ENCODE measurements around the gene TMEM178B. TPM values are rescaled to one million over a fixed set of nuclear protein-coding genes. Genes with fewer than 3 reads are reported as not detected.
A peak's percentile ranks its signal among the peaks of the same experiment; 100 is the strongest.
"Not testable (repeated sequence)": the region's sequence is repeated elsewhere in the genome, so short reads cannot be mapped to it uniquely, and the experiment has no call there.

The TMEM178B gene
- polyA plus RNA-seq, 1 of the 3 experiments (the other 2 are of a cell fraction), result 0.20 TPM

- Histone ChIP-seq H3K36me3 (replicated peaks in 1 of 2; ENCODE audit: control insufficient read depth in 1 of 2, insufficient read depth in 2 of 2, low read length in 1 of 2) (no peaks in the 10 kb centered on the region), H3K4me3 (ENCODE audit: low read depth in 2 of 2, low read length in 1 of 2) (no peak overlapping the region), H3K9me3 (no peaks in the 10 kb centered on the region), H3F3A (replicated peaks; ENCODE audit: insufficient read depth) (no peaks in the 10 kb centered on the region), H3K79me2 (ENCODE audit: insufficient read depth) (no peaks in the 10 kb centered on the region), H3K9ac (no peak overlapping the region), H3K27ac (ENCODE audit: low read depth in 2 of 2, low read length in 1 of 2) (no peak overlapping the region), H3K4me1 (ENCODE audit: control insufficient read depth in 1 of 2, insufficient read depth in 2 of 2, low read depth in 1 of 2, low read length in 1 of 2) (no peaks in the 10 kb centered on the region), H2AFZ (ENCODE audit: low read depth) (0 out of 2 replicates have a peak overlapping the region, but pooled peaks have one; percentile 11), H4K20me1 (ENCODE audit: insufficient read depth) (no peaks in the 10 kb centered on the region), H3K9me2 (no peaks in the 10 kb centered on the region), H3K4me2 (no peak overlapping the region), H3K27me3 (ENCODE audit: insufficient read depth) (no peaks in the 10 kb centered on the region)
- no peak for TF ChIP-seq IRF3 (IDR thresholded peaks at IDR 0.05; ENCODE audit: low read depth, low read length)
- no peak for TF ChIP-seq RCOR1 (IDR thresholded peaks at IDR 0.05; ENCODE audit: low read length)
- TF ChIP-seq CHD2 (IDR thresholded peaks at IDR 0.05; ENCODE audit: low read length, partially characterized antibody), result no peak
- no peak for TF ChIP-seq NFIC (IDR thresholded peaks at IDR 0.05; ENCODE audit: borderline replicate concordance)
- ChIA-PET CTCF (interaction anchor here (1.8 kb wide), 1 partner anchor 43 kb away, joined by 8 read pairs; the partner anchor contains the start of gene MRPS33), POLR2A (no interaction called here)
- DNase-seq, result no peak
- 31% methylated on average over 3 of the region's 3 CpGs for WGBS (ENCODE audit: low lambda C conversion rate)
Observed at GRCh38 chr7:141057788-141058187, 16.1 kb upstream of the TMEM178B start.

GRCh38 chr7:141067856-141068255, 6.0 kb upstream of the TMEM178B start:
- DNase-seq; H3K4me2 ChIP-seq; H3K9ac ChIP-seq; H3K9me2 ChIP-seq; H3K4me3 ChIP-seq (ENCODE audit: low read depth in 2 of 2, low read length in 1 of 2); H2AFZ ChIP-seq (ENCODE audit: low read depth); H3K79me2 ChIP-seq (ENCODE audit: insufficient read depth); H3K9me3 ChIP-seq; H3F3A ChIP-seq (replicated peaks; ENCODE audit: insufficient read depth); H3K36me3 ChIP-seq (replicated peaks in 1 of 2; ENCODE audit: control insufficient read depth in 1 of 2, insufficient read depth in 2 of 2, low read length in 1 of 2); H3K27ac ChIP-seq (ENCODE audit: low read depth in 2 of 2, low read length in 1 of 2); H4K20me1 ChIP-seq (ENCODE audit: insufficient read depth); H3K4me1 ChIP-seq (ENCODE audit: control insufficient read depth in 1 of 2, insufficient read depth in 2 of 2, low read depth in 1 of 2, low read length in 1 of 2); POLR2A ChIA-PET: not testable (repeated sequence)
- WGBS (ENCODE audit: low lambda C conversion rate), result 60% methylated on average over 7 of the region's 16 CpGs
- CTCF ChIA-PET, result interaction anchor here (1.3 to 9.1 kb wide), 2 partner anchors 153 to 164 kb away, joined by 6 to 165 read pairs; no protein-coding TSS in a partner anchor
- peaks cover 19% of the 10 kb centered on the region; the same call in 1 of the 2 replicates for H3K27me3 ChIP-seq (ENCODE audit: insufficient read depth)

GRCh38 chr7:141071260-141071854, 2.5 kb upstream of the TMEM178B start:
- POLR2A ChIA-PET, result interaction anchor here (1.5 to 2.6 kb wide), 4 partner anchors 56 to 149 kb away, joined by 6 to 10 read pairs (median 8); partner anchors contain the start of gene MRPS33
- H2AFZ ChIP-seq (ENCODE audit: low read depth), result 0 out of 2 replicates have a peak overlapping the region, but pooled peaks have one; percentile 36
- TF ChIP-seq NFIC (IDR thresholded peaks at IDR 0.05; ENCODE audit: borderline replicate concordance), result no peak
- TF ChIP-seq EP300 (IDR thresholded peaks at IDR 0.05; ENCODE audit: borderline replicate concordance in 1 of 2, low read depth in 1 of 2, low read length in 1 of 2), result peak in 1 of 2 experiments; percentile 21; a peak in 1 of 4 replicates
- no peak for TF ChIP-seq MEF2A (IDR thresholded peaks at IDR 0.05; ENCODE audit: borderline replicate concordance, low read depth)
- 0 out of 2 replicates have a peak, but pooled peaks have one; percentile 6 for TF ChIP-seq RCOR1 (IDR thresholded peaks at IDR 0.05; ENCODE audit: low read length)
- peak; percentile 70 for TF ChIP-seq SMC3 (IDR thresholded peaks at IDR 0.05; ENCODE audit: low read depth, low read length)
- 0 out of 2 replicates have a peak, but pooled peaks have one; percentile 31 for TF ChIP-seq RFX5 (IDR thresholded peaks at IDR 0.05; ENCODE audit: low read length)
- no peak for TF ChIP-seq FOXM1 (IDR thresholded peaks at IDR 0.05; ENCODE audit: low read depth)
- 0 out of 2 replicates have a peak, but pooled peaks have one; percentile 32 for TF ChIP-seq USF1 (IDR thresholded peaks at IDR 0.05; ENCODE audit: borderline replicate concordance, low read depth)
- TF ChIP-seq ZBTB33 (IDR thresholded peaks at IDR 0.05; ENCODE audit: borderline replicate concordance, low read depth), result no peak
- TF ChIP-seq POLR2AphosphoS5 (IDR thresholded peaks at IDR 0.05; ENCODE audit: low read depth, low read length), result no peak
- no peak for TF ChIP-seq IRF3 (IDR thresholded peaks at IDR 0.05; ENCODE audit: low read depth, low read length)
- TF ChIP-seq TEAD4 (IDR thresholded peaks at IDR 0.05; ENCODE audit: borderline replicate concordance, insufficient read depth), result no peak
- TF ChIP-seq CHD2 (IDR thresholded peaks at IDR 0.05; ENCODE audit: low read length, partially characterized antibody), result no peak
- no peak for TF ChIP-seq FOSL2 (IDR thresholded peaks at IDR 0.05; ENCODE audit: borderline replicate concordance, low read depth)

More at GRCh38 chr7:141071260-141071854, 2.5 kb upstream of the TMEM178B start:
- Histone ChIP-seq H3K4me3 (ENCODE audit: low read depth in 2 of 2, low read length in 1 of 2) (peak overlapping the region; percentile 63 to 64), H3K9me3 (no peaks in the 10 kb centered on the region), H3K9me2 (no peaks in the 10 kb centered on the region), H3K27me3 (ENCODE audit: insufficient read depth) (peaks cover 38% of the 10 kb centered on the region), H3K79me2 (ENCODE audit: insufficient read depth) (no peaks in the 10 kb centered on the region), H3K36me3 (replicated peaks in 1 of 2; ENCODE audit: control insufficient read depth in 1 of 2, insufficient read depth in 2 of 2, low read length in 1 of 2) (no peaks in the 10 kb centered on the region), H4K20me1 (ENCODE audit: insufficient read depth) (no peaks in the 10 kb centered on the region), H3F3A (replicated peaks; ENCODE audit: insufficient read depth) (no peaks in the 10 kb centered on the region), H3K27ac (ENCODE audit: low read depth in 2 of 2, low read length in 1 of 2) (peak overlapping the region in 1 of 2 experiments; percentile 67; a peak in 1 of 4 replicates), H3K4me1 (ENCODE audit: control insufficient read depth in 1 of 2, insufficient read depth in 2 of 2, low read depth in 1 of 2, low read length in 1 of 2) (peaks cover 4 to 22% of the 10 kb centered on the region in 2 experiments; a peak in 2 of 4 replicates), H3K9ac (no peak overlapping the region), H3K4me2 (peak overlapping the region; percentile 94)
- WGBS (ENCODE audit: low lambda C conversion rate), result 5% methylated on average over 23 of the region's 30 CpGs
- peak; percentile 91 for DNase-seq
- CTCF ChIA-PET, result interaction anchor here (0.6 to 9.1 kb wide), 38 partner anchors 20 to 717 kb away, joined by 3 to 165 read pairs (median 4); partner anchors contain the start of genes AGK and MRPS33

Measured in SK-N-SH (cell line).